OCI-LY7 (cell line): ENCODE measurements around the gene ADSS2.

Experiments used
- EZH2phosphoT487 ChIP-seq: fragments of 200-600 bp; sonication (generic); IDR thresholded peaks from 2 replicates; pipeline ENCODE4 v1.6.1; 2018; ENCODE audit warnings: low read depth, borderline replicate concordance, mild to moderate bottlenecking, mixed run types, antibody characterized with exemption, low read length, moderate library complexity, mixed read lengths
- TF ChIP-seq, protein P1 (sequence below): fragments of 200-600 bp; sonication (generic); conservative IDR thresholded peaks from 2 replicates; pipeline ENCODE4 v1.5.1; 2014; ENCODE audit warnings: mild to moderate bottlenecking, antibody characterized with exemption, low read length, moderate library complexity, mixed read lengths

DNA sequence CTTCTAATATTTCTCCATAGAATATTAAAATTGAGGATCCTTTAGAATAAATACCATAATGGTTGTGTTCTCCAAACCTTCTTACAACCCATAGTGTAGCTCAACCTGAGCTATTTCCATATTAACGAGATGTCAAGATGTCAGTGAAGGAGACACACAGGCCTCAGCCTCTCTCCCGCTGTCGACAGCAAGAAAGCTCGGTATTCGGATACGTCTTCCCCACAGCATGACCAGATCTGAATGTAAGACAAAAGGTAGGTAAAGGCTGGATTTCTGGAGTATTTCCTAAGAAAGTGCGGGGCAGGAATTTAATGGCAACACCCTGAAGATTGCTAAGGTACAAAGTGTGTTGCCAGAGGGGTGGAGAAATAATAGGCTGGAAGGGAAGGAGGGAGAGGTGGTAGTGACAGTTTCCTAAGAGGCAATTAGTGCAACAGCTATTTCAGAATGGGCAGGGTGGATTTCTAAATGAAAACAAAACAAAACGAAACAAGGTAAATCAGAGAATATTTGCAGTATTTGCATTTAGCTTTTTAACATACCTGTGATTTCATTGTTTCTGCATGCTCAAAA lies 1.7 kb downstream of the ADSS2 start:
- TF ChIP-seq, protein P1, sequence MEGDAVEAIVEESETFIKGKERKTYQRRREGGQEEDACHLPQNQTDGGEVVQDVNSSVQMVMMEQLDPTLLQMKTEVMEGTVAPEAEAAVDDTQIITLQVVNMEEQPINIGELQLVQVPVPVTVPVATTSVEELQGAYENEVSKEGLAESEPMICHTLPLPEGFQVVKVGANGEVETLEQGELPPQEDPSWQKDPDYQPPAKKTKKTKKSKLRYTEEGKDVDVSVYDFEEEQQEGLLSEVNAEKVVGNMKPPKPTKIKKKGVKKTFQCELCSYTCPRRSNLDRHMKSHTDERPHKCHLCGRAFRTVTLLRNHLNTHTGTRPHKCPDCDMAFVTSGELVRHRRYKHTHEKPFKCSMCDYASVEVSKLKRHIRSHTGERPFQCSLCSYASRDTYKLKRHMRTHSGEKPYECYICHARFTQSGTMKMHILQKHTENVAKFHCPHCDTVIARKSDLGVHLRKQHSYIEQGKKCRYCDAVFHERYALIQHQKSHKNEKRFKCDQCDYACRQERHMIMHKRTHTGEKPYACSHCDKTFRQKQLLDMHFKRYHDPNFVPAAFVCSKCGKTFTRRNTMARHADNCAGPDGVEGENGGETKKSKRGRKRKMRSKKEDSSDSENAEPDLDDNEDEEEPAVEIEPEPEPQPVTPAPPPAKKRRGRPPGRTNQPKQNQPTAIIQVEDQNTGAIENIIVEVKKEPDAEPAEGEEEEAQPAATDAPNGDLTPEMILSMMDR = no peak
- TF ChIP-seq EZH2phosphoT487 = no peak
